GM18909 (cell line): ENCODE results near the gene CEP89.
"Not testable (repeated sequence)": the region's sequence is repeated elsewhere in the genome, so short reads cannot be mapped to it uniquely, and the experiment has no call there.

ENCODE experiments used
- ATAC-seq: cut with Tn5 transposase; IDR thresholded peaks from one replicate; pipeline ENCODE4 v1.9.1; 2021; ENCODE audit warnings: mild to moderate bottlenecking; ENCODE audit not compliant: unreplicated experiment, poor library complexity

Gene CEP89

GRCh38 chr19:32901504-32902161 is 70.1 kb downstream of the CEP89 start:
- no peak for ATAC-seq

GRCh38 chr19:32896516-32897214 is 75.1 kb downstream of the CEP89 start:
- ATAC-seq, result no peak

GRCh38 chr19:32895384-32895783 is 76.4 kb downstream of the CEP89 start:
- no peak for ATAC-seq

- no peak for ATAC-seq
These were observed 80.1 kb downstream of the CEP89 start for GRCh38 chr19:32891609-32892008.

GRCh38 chr19:32890841-32891240 is 80.9 kb downstream of the CEP89 start:
- no peak for ATAC-seq

GRCh38 chr19:32890326-32890725 is 81.4 kb downstream of the CEP89 start:
- no peak for ATAC-seq

- no peak for ATAC-seq
These were observed 82.4 kb downstream of the CEP89 start for GRCh38 chr19:32889137-32889934.

GRCh38 chr19:32887572-32888215 is 84.1 kb downstream of the CEP89 start:
- no peak for ATAC-seq

DNA sequence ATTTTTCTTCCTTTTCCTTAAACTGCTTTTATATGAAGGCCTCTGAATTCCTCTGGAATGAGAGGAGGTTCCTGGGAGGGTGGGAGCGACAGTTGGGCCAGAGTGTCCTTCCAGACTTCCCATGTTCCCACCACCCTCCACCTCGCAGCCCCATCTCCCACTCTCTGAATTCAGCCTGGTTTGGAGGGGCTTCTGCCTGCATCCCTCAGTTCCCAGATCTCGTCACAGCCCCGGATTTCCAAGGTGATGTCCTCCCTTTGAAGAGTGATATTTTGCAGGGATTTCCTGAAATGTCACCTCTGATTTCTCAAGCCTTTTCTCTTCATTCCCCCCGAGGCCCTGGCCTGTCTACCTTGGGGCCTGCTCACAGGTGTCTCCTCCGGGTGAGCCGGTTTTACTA is 85.5 kb downstream of the CEP89 start:
- no peak for ATAC-seq

DNA sequence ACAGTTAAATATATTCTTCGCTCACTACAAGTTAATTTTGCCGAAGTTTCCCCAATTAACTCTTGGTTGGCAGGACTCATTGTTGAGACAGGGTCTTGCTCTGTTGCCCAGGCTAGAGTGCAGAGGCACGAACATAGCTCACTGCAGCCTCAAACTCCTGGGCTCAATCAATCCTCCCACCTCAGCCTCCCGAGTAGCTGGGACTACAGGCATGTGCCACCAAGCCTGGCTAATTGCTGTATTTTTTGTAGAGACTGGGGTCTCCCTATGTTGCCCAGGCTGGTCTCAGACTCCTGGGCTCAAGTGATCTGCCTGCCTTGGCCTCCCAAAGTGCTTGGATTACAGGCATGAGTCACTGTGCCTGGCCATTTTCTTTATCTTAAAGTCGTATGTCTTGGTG is 86.5 kb downstream of the CEP89 start:
- not testable (repeated sequence) for ATAC-seq

GRCh38 chr19:32881766-32882165 is 90.0 kb downstream of the CEP89 start:
- ATAC-seq, result no peak

DNA sequence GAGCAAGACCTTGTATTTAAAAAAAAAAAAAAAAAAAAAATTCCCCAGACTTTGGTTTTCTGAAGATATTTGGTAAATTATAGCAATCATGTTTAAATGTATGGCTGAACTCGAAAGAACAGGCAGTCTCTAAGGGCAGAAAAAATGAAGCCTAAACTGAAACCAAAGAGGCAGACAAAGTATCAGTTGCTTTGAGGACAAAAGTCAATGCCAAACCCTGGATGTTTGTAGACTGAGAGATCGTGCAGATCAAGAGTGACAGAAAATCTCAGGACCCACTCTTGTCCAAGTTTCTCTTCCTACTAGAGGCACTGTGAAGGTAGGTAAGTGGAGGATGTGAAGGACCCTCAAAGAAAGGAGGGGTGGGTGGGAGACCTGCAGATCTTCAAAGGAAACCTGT is 91.1 kb downstream of the CEP89 start:
- no peak for ATAC-seq

- ATAC-seq, result no peak
These were observed 92.0 kb downstream of the CEP89 start for GRCh38 chr19:32879741-32880140.

DNA sequence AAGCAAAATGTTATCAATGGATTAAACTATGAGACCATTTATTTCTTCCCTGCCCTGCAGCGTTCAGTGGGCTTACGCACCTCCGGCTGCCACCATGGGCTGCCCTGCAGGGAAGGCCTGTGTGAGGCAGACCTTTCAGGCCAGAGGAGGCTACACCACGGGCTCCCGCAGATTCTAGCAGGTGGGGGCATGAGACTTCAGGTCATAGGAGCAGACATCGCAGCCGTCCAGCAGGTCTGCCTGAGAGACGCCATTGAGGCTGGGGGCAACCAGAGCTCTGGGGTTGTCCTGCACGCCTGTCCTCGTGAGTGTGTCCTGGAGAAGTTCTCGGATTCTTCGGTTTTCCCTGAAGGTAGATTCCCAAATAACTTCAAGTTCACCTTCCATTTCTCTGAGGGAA is 92.8 kb downstream of the CEP89 start:
- ATAC-seq, result no peak

DNA sequence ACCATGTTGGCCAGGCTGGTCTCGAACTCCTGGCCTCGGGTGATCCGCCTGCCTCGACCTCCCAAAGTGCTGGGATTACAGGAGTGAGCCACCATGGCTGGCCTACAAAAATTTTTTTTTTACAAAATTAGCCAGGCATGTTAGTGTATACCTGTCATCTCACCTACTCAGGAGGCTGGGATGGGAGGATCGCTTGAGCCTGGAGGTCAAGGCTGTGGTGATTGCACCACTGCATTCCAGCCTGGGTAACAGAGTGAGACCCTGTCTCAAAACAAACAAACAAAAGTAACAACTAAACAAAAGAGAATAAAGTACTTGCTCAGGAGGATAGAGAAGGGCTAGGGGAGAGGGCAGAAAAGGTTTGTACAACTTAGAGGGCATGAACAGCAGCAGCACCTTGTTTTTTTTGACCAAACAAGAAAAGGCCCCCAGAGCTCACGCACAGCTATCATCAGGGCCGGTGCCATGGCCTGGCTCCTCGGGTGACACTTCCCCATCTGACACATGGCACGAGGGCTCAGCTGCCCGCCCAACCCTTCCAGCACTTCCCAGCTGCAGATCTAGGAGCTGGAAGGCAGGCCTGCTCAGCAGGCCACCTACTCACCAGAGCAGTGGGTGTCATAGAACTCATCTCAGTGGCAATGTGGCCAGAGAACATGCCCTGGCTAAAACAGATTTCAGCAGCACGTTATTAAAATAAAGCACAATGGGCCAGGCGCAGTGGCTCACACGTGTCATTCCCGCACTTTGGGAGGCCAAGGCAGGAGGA is 93.6 kb downstream of the CEP89 start:
- no peak for ATAC-seq

DNA sequence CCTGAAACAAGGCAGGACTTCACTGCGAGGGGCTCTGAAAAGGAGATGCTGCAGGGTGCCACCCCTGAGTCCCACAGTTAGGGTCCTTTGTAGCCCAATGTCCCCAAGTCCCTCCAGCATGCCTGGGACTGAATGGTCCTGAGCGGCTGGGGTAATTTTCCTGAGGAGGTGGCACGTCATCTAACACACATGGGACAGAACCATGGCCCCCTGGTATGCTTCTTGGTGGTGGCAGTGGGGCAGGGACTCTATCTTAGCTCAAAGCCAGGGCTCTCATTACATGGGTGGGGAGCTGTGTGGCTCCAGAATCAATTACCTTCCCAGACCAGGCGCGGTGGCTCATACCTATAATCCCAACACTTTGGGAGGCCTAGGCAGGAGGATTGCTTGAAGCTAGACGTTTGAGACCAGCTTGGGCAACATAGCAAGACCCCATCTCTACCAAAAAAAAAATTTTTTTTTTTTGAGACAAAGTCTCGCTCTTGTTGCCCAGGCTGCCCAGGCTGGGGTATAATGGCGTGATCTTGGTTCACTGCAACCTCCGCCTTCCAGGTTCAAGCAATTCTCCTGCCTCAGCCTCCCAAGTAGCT is 94.3 kb downstream of the CEP89 start:
- ATAC-seq, result no peak

DNA sequence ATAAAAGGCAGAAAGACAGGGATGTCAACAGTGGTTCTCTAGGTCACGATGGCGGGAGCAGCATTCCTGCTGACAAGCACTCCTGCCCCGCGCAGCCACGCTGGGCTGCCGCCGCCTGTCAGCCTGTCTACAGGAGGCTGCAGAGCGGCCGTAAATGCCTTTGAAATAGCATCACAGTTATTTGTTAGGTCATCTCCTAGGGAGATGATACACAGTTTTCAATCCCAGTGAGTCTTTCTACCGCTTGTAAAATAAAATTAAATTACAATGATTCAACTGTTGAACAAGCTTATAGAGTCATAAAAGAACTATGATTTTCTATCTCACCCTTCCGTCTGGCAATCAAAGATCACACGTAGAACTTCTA is 94.9 kb downstream of the CEP89 start:
- ATAC-seq, result no peak

- ATAC-seq, result no peak
These were observed 95.4 kb downstream of the CEP89 start for GRCh38 chr19:32876236-32876918.

DNA sequence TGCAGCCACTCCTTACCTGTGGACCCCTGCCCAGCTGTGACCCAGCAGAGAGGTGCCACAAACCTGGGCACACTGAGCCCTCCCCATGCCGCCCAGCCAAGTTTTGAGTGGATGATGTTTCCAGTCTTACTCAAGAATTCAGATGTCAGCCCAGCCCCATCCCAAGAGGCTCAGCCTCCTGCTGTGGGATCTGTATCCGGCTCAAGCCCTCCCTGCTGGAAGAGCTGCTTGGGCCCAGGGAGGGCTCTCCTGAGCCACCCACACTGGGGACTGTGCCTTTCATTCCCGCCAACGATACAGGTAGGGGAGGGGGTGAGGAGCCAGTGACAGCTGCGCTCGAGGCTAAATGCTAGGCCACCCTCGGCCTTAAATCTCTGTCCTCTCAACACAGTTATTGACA is 96.3 kb downstream of the CEP89 start:
- ATAC-seq, result no peak
